Sciatic nerve (tissue), 2 donors: ENCODE measurements around the gene VPS13D. TPM values are rescaled to one million over a fixed set of nuclear protein-coding genes. Genes with fewer than 3 reads are reported as not detected.

Source experiments
- ATAC-seq: fragments of 200-7000 bp; cut with Tn5 transposase; one replicate; pipeline ENCODE4 v1.9.1; 2020; ENCODE audit warnings: mild to moderate bottlenecking, moderate library complexity
- DNase-seq: peaks from one replicate; pipeline ENCODE4 v3.0.0-alpha.2; 2020; ENCODE audit warnings: low spot score
- intact Hi-C: fragments of 100-400 bp; cut with DNase I; formaldehyde crosslinking; loops from one replicate; pipeline ENCODE4 v1.14.2; 2022
- total RNA-seq: library from RNA; stranded (reverse); fragmentation: NEBNext Ultra II Directional; extraction: Animal tissue kit (Norgen Biotek cat#: 25700); gene quantifications from one replicate; pipeline ENCODE4 v1.2.1, GENCODE V29; 2021
- donor health status: DM: no; HTN: no; CAD: no.
- donor health status: DM: no; HTN: no; CAD: no.

The VPS13D gene
- total RNA-seq, 1 donor from 2014 or later, result 123 TPM

DNA sequence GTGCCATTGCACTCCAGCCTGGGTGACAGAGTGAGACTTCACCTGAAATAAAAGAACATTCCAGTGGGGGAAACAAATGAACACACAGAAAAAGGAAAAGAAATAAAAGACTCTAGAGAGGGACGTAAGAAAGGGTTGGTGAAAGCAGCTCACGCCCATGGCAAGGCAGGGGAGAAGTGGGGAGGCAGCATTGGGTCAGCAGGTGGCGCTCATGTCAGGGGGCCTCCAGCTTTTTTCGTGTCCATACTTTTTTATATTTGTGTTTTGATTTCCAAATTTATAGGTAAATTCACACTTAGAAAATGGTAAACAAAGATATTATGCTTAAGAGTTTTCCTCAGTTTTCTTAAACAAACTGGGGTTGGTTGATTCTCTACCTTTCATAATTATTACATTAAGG lies 45.5 kb downstream of the VPS13D start:
- ATAC-seq (peak; percentile 74), DNase-seq (peak; percentile 78)
- intact Hi-C loops, result loop anchor here (5.0 kb wide), 1 partner anchor 148 kb away; no protein-coding TSS in a partner anchor

DNA sequence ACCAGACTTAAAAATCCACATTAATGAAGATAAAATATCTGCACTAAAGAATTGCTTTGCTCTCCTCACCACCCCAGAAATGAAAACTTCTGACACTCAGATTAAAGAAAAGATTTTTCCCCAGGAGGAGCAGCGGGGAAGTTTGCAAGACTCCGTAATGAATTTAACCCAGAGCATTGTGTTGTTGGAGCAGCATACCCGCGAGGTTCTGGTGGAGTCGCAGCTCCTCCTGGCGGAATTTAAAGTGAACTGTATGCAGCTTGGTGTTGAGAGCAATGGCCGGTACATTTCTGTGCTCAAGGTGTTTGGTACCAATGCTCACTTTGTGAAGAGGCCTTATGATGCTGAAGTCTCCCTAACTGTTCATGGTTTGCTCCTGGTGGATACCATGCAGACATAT lies 46.4 kb downstream of the VPS13D start:
- ATAC-seq (peak; percentile 83), DNase-seq (no peak)
- intact Hi-C loops, result loop anchor here (5.0 kb wide), 1 partner anchor 149 kb away; no protein-coding TSS in a partner anchor

DNA sequence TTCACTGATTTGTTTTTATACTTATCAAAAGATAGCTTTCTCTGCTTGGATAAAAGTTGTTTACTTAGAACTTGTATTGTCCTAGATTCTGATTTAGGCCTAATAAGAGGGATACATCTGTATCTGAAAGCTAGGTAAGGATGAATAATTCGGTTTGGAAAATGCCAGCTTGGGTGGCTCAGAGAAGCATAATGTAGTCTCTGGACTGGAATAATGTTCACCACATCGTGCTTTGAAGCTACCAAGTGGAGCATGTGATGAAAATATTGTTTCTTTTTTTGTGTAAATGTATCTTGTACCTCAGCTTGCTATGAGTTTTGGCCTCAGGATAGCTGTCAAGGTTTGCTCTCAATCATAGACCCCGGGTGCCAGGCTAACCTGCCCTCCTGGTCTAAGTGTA lies 49.2 kb downstream of the VPS13D start:
- ATAC-seq (no peak), DNase-seq (no peak)
- intact Hi-C loops, result loop anchor here (5.0 kb wide), 1 partner anchor 152 kb away; no protein-coding TSS in a partner anchor

DNA sequence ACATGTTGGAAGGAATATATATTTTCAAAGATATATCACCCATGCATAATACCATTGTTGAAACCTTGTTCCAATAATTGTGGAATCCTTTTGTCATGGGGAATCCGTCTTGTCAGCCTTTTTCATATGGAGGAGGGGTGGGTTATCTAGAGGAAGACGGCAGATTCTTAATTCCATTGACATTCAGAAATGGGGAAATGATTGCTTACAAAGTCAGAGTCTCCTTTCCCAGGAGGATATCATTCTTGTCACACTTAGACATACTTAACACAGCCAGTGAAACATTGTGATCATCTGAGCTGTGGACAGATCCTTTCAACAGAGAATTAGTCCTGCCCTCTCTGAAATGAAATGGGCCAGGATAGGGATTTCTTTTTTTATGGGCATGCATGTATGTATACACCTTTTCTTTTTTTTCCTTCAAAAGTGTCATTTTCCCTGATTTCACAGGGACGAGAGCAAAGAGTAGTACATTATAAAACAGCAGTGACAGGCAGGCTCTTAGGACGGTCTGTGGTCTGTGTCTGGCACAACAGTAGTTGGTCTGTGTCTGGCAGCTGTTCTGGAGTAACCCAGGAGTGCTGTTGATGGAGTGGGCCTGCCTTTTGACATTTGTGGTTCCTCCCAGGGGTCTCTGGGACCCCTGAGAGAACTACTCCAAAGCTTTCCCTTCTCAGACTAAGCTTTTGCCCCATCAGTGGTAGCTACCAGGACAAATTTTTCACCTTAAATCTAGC lies 50.1 kb downstream of the VPS13D start:
- intact Hi-C loops, result loop anchor here (5.0 kb wide), 1 partner anchor 153 kb away; no protein-coding TSS in a partner anchor

DNA sequence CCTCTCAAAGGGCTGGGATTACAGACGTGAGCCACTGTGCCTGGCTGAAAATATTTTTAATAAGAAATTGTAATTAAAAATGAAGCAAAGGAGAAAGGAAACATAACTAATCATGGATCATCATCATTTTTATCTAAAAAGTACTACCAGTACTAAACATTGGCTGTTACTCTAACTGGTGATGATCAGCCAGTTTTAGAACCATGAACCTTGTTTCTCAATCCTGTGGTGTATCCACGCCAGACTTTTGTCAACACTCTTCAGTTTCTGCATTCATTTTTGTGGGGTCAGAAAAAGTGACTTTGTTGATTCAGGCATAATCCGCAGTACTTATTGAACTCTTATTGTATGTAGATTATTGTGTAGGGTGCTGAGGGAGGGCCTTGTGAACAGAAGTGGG lies 52.3 kb downstream of the VPS13D start:
- intact Hi-C loops, result no loop called here
- DNase-seq (no peak), ATAC-seq (no peak)

More for the DNA sequence above, 50.1 kb downstream of the VPS13D start:
- DNase-seq (no peak), ATAC-seq (no peak)

DNA sequence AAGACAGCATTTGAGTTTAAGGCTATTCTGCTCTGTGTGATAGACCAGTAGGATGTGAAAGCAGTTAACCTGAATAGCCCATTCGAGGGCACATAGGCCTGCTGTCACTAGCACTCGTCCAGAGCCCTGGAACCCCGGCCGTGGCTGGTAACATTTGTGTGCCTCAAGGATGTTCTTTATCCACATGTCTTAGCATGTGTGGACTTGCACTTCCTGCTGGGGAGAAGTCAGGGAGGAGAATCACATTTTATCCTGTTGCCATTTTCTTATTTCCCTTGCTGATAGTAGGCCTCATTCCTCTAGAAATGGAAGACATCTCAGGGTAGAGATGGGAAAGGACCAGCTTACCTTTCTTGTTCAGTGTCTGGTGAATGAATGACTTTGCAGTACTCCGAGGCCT lies 54.7 kb downstream of the VPS13D start:
- ATAC-seq (no peak), DNase-seq (no peak)
- intact Hi-C loops, result no loop called here

DNA sequence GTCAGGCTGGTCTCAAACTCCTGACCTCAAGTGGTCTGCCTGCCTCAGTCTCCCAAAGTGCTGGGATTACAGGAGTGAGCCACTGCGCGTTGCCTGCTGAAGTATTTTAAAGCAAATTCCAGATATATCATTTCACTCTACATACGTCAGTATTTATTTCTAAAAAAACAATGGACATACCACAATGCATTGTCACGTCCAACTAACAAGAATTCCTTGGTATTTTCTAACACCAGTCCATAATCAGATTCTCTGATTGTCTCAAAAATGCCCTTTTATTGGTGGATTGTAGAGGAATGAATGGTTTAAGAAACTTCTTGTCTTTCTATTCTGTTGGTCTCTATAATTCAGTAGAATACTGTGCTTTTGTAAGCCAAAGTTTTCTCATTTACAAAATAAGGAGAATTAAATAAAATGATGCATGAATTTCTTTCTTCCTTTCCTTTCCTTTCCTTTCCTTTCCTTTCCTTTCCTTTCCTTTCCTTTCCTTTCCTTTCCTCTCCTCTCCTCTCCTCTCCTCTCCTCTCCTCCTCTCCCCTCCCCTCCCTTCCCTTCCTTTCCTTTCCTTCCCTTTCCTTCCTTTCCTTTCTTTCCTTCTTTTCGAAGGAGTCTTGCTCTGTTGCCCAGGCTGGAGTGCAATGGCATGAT lies 55.8 kb downstream of the VPS13D start:
- intact Hi-C loops, result no loop called here
- ATAC-seq, result no peak
- no peak for DNase-seq

DNA sequence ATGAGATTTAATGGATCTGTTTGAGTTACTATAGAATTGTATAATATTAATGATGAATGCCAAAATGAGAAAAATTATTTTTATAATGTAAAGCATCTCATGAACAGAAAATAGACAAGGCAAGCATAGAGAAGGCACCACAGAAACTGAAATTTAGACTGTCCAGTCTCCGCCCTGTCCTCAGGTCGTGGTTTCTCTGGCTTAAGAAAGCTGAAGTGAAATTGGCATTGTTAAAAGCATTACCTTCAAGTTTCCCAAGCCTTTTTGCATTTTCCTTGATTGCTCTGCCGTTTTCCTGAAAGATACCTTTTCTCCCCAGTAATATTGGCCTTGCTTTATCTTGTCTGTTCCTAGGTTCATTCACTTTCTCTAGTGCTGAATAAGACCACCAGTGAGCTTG lies 58.0 kb downstream of the VPS13D start:
- ATAC-seq, result no peak
- intact Hi-C loops, result no loop called here
- no peak for DNase-seq

DNA sequence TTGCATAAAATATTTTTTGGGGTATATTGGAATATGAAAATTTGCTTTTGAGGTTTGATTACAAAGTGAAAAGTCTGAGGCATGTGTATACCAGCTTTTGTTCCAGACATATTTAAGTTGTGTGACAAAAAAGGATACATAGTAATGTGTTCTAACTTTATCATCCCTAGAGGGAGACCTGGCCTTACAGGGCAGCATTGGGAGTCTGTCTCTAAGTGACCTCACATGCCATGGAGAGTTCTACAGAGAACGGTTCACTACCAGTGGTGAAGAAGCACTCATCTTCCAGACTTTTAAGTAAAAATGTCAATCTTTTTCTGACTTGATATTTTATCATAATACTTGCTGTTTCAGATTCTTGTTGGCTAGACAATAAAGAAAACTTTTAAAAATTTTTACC lies 61.0 kb downstream of the VPS13D start:
- intact Hi-C loops, result no loop called here
- ATAC-seq, result no peak
- no peak for DNase-seq

DNA sequence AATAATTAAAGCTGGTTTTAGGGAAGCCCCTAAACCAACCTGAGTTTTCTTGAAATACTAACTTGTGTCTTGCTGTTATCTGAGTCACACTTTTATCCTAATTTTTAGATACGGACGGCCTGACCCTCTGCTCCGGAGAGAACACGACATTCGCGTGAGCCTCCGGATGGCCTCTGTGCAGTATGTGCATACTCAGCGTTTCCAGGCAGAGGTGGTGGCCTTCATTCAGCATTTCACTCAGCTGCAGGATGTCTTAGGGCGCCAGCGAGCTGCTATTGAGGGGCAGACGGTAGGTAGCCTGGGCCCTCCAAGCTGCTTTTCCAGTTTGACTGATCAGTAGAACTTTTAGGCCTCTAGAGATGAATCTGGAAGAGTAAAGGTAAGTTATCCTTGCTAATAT lies 63.6 kb downstream of the VPS13D start:
- no peak for DNase-seq
- intact Hi-C loops, result no loop called here
- no peak for ATAC-seq

DNA sequence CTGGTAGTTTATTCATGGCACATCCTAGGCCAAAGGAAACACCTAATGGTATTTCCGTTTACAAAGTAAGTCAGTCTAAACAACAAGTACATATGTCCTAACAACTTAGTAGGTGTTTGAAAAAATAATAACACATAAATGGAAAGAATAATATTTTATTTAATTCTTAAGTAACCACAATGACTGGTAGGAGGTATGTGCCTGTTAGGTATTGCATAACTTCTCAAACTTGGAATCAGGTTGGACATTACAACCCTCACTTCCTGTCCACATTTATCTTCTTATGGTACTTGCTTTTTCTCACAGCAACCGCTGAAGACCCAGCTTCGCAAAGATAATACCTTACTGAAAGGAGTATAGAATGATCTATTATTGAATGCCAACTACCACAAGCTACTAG lies 64.2 kb downstream of the VPS13D start:
- DNase-seq, result no peak
- intact Hi-C loops, result no loop called here

DNA sequence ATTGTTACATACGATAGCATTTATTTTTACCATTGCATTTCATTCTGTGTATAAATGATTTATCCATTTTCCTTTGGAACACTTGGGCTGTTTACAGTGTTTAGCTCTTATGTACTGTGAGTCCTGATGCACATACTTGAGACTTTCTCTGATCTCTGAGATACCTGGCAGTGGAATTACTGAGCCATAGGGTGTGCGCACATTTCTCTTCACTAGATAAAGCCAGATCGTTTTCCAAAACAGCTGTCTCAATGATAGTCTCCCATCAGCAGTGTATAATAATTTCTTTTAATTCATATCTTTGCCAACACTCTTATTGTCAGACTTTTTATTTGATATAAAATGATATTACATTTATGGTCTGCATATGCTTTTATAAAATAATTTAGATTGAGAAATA lies 66.2 kb downstream of the VPS13D start:
- intact Hi-C loops, result no loop called here
- no peak for ATAC-seq
- no peak for DNase-seq

More for the DNA sequence above, 64.2 kb downstream of the VPS13D start:
- no peak for ATAC-seq

DNA sequence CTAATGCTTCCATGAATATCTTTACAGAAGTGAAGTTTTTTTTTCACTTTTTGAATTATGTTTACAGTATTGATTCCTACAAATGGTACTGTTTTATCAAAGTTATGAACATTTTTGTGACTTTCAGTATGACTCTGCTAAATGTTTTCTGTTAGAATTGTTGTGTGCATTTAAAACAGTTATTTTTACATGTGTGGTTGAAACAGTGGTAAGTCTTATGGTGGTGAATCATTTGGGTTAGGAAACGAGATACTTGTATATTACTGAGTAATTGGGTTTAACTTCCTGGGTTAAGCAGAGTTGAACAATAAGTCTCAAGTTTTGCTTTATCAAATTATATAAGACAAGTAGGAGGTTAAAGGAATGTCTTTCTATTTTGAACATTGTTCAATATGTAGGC lies 66.8 kb downstream of the VPS13D start:
- DNase-seq (no peak), ATAC-seq (no peak)
- intact Hi-C loops, result no loop called here

DNA sequence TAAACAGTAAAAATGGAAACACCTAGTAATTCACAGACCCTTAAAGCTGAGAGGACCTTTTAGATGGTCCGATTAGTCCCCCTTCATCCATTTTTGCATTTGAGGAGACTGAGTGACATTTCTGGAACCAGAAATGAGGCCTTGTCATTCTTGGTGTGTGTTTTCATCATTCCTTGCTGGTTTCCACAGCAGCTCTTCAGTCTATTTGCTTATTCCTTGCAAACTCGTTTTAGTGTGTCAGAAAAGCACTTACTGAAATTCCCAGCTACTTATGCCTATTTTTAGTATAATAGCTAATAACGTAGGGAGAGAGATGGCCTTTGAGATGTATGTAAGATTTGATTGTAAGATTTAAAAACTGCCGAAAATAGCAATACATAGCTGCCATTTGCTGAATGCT lies 70.9 kb downstream of the VPS13D start:
- intact Hi-C loops, result no loop called here

DNA sequence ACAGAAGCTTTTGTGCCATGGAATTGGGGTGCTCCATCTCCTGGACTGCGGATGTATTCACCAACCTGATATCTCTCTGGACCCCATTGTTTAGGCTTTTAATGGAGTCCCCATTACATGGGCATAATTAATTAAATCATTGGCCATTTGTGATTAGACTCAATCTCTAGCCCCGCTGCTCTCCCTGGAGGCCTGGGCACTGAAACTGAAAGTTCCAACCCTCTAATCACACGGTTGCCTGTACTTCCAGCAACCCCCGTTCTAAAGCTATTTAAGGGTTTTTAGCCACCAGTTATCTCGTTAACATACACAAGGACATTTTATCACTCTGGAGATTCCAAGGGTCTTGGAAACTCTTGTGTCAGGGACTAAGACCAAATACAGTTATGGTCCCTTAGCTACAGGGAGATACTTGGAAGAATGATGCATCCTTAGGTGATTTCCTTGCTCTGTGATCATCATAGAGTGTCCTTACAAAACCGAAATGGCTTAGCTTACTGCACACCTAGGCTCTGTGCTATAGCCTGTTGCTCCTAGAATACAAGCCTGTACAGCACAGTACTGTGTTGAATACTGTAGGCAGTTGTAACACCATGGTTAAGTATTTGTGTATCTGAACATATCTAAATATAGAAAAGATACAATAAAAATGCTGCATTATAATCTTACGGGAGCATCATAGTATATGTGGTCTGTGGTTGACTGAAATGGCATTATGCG lies 71.8 kb downstream of the VPS13D start:
- no peak for ATAC-seq

More for the DNA sequence above, 70.9 kb downstream of the VPS13D start:
- no peak for DNase-seq
- no peak for ATAC-seq

DNA sequence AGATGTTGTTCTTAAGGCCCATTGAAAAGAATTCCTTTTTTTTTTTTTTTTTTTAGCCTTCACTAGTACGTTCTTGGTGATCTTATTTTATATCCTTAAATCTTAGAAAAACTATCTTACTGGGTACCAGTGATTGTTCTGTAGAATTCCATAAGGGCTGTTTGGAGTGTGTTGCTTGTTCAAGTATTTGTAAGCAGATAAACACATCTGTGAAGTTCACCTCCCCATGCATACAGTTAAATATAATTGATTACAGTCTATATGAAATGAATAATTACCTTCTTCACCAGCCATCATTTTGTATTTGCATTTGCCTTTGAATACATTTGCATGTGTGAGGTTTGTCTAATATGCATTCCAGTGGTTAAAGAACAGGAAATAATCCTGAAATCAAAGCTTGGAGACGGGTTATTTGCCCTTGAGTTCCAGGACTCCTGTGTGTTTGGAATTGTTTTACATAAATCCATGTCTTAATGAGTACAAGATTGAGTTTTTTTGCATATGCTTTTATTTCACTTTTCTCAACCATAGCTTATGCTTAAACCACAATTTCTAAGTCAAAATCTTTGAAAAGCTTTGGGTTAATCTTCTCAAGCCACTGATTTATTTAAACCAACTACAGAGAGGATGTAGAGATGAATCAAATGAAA lies 73.1 kb downstream of the VPS13D start:
- intact Hi-C loops, result no loop called here
- DNase-seq (no peak), ATAC-seq (no peak)

More for the DNA sequence above, 71.8 kb downstream of the VPS13D start:
- DNase-seq, result no peak
- intact Hi-C loops, result no loop called here

DNA sequence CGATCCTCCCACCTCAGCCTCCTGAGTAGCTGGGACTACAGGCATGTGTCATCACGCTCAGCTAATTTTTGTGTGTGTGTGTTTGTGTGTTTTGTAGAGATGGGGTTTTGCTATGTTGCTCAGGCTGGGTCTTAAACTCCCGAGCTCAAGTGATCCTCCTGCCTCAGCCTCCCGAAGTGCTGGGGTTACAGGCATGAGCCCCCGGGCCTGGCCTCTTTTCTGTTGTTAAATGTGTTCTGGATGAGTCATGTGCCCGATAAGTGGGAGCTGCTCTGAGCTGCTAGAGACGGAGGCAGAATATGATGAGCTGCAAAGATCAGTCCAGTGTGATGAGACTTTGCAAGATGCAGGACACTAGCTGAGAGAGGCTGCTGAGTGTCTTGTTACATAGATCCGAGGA lies 75.5 kb downstream of the VPS13D start:
- intact Hi-C loops, result no loop called here
- no peak for DNase-seq
- no peak for ATAC-seq

DNA sequence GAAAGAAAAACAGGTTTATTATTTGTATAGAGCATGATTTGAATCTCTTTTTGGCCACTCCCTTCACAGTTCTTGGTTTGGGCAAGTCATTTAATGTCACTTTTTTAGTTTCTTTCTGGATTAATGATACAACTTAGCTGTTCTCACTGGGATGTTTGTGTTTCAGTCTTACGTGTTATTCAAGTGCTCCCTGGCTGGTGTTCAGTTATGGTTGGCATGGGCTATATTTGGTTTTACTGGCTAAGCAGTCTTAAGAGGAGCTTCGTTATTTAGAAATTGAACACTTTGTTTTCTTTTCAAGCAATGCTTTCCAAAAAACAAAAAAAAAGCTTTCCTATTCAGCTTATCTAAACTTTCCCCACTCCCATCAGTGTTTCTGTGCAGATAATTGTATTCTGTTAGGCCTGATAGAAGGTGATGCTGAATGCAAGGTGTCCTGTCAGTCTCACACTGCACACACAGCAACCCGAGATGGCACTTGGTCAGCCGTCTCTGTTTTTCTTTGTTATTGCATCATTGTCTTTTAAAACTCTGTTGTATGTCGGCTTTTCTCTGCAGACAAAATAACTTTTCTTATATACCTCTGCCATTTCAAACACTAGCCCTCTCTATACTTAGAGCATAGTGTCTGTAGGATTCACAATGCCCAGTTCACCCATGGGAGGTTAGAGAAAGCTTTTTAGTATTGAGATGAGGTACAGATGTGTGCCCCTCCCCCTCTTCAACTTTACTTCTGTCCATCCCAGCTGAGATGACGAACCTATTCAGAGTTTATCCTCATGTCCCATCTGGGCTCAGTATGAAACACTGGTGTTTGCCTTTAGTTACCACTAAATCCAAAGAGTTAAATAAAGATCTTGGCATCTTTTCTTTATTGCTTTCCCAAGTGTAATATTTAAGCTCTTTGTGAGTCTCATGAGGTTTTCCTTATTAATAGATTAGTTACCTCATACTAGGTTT lies 80.2 kb downstream of the VPS13D start:
- intact Hi-C loops, result loop anchor here (5.0 to 10.0 kb wide), 2 partner anchors 315 to 347 kb away; no protein-coding TSS in a partner anchor
- DNase-seq (no peak), ATAC-seq (peak; percentile 88)
